Stomach (tissue), 4 donors: ENCODE results near the gene GRIP1.

Source experiments
- CTCF ChIP-seq, 7 experiments: fragments of 450-650 bp in 4 of 7; fragments of 200-600 bp in 3 of 7; sonication (generic) in 3 of 7; IDR thresholded peaks; one replicate each; pipeline ENCODE4 v1.5.1; 2016 to 2019; ENCODE audit warnings: antibody characterized with exemption in 7 of 7, control low read depth in 2 of 7, mild to moderate bottlenecking in 1 of 7
- EP300 ChIP-seq: sonication (generic); formaldehyde crosslinking; IDR thresholded peaks from one replicate; pipeline ENCODE4 v1.6.1; 2017; ENCODE audit warnings: antibody characterized with exemption
- POLR2A ChIP-seq, 4 donors: fragments of 450-650 bp; IDR thresholded peaks; one replicate each; pipeline ENCODE4 v1.6.1; 2016; ENCODE audit warnings: antibody characterized with exemption in 4 of 4, control low read depth in 2 of 4, mild to moderate bottlenecking in 1 of 4, moderate library complexity in 1 of 4
- POLR2AphosphoS5 ChIP-seq, 3 donors: sonication (generic); formaldehyde crosslinking; IDR thresholded peaks; one replicate each; pipeline ENCODE4 v1.6.1; 2016; ENCODE audit warnings: antibody characterized with exemption in 3 of 3

GRCh38 chr12:66684222-66684621, 5.3 kb upstream of the GRIP1 start:
- TF ChIP-seq POLR2AphosphoS5 (IDR thresholded peaks at IDR 0.05), result no peak
- TF ChIP-seq CTCF (IDR thresholded peaks at IDR 0.05), result no peak
- no peak for TF ChIP-seq POLR2A (IDR thresholded peaks at IDR 0.05)
- no peak for TF ChIP-seq EP300
